CD1c-positive myeloid dendritic cell (primary cell): ENCODE measurements around the gene DUSP14.
"Not testable (repeated sequence)": the region's sequence is repeated elsewhere in the genome, so short reads cannot be mapped to it uniquely, and the experiment has no call there.

Source experiments
- DNase-seq: peaks from one replicate; pipeline ENCODE4 v3.0.0-alpha.2; 2016; ENCODE audit errors: extremely low spot score

The DUSP14 gene

GRCh38 chr17:37489197-37490001, at the start of gene DUSP14:
DUSP14 (plus strand) TSS chr17:37489891; CDS start chr17:37512273, 22,382 bp downstream.
- DNase-seq: peak; percentile 84

GRCh38 chr17:37440424-37440823, 49.3 kb upstream of the DUSP14 start:
- DNase-seq: no peak

- peak; percentile 45 for DNase-seq
Observed at GRCh38 chr17:37441369-37442014, 48.2 kb upstream of the DUSP14 start.

- no peak for DNase-seq
Observed at GRCh38 chr17:37446027-37446426, 43.7 kb upstream of the DUSP14 start.

- DNase-seq: no peak
Observed at GRCh38 chr17:37447641-37448040, 42.0 kb upstream of the DUSP14 start.

GRCh38 chr17:37450112-37450511, 39.6 kb upstream of the DUSP14 start:
- no peak for DNase-seq

GRCh38 chr17:37457801-37458200, 31.9 kb upstream of the DUSP14 start:
- not testable (repeated sequence) for DNase-seq

GRCh38 chr17:37458805-37459204, 30.9 kb upstream of the DUSP14 start:
- no peak for DNase-seq

- no peak for DNase-seq
Observed at GRCh38 chr17:37461668-37462067, 28.0 kb upstream of the DUSP14 start.

GRCh38 chr17:37462492-37462891, 27.2 kb upstream of the DUSP14 start:
- no peak for DNase-seq

GRCh38 chr17:37463039-37463438, 26.7 kb upstream of the DUSP14 start:
- DNase-seq: no peak

GRCh38 chr17:37465069-37465616, 24.5 kb upstream of the DUSP14 start:
- DNase-seq: no peak

GRCh38 chr17:37466471-37466870, 23.2 kb upstream of the DUSP14 start:
- no peak for DNase-seq

- DNase-seq: no peak
Observed at GRCh38 chr17:37470181-37470580, 19.5 kb upstream of the DUSP14 start.

- peak; percentile 77 for DNase-seq
Observed at GRCh38 chr17:37475731-37476420, 13.8 kb upstream of the DUSP14 start.

GRCh38 chr17:37476431-37477120, 13.1 kb upstream of the DUSP14 start:
- no peak for DNase-seq

GRCh38 chr17:37478187-37478586, 11.5 kb upstream of the DUSP14 start:
- DNase-seq: no peak

- DNase-seq: no peak
Observed at GRCh38 chr17:37479025-37479424, 10.7 kb upstream of the DUSP14 start.

- no peak for DNase-seq
Observed at GRCh38 chr17:37480427-37480826, 9.3 kb upstream of the DUSP14 start.

GRCh38 chr17:37481001-37481665, 8.6 kb upstream of the DUSP14 start:
- DNase-seq: no peak
